Natural killer cell (primary cell): ENCODE results near the gene C2orf74. TPM values are rescaled to one million over a fixed set of nuclear protein-coding genes. Genes with fewer than 3 reads are reported as not detected.
"Not testable (repeated sequence)": the region's sequence is repeated elsewhere in the genome, so short reads cannot be mapped to it uniquely, and the experiment has no call there.

Source experiments
- ATAC-seq, 3 donors: fragments of 150-1000 bp in 2 of 3; fragments of 200-7000 bp in 1 of 3; cut with Tn5 transposase; 1 replicate in 1 of 3; 2 replicates in 2 of 3; pipeline ENCODE4 v1.10.0; 2021; ENCODE audit warnings: mild to moderate bottlenecking in 2 of 3, moderate library complexity in 2 of 3
- DNase-seq, 2 donors: peaks; one replicate each; pipeline versions ENCODE4 v3.0.0 to v3.0.0-alpha.2; 2013 to 2021; ENCODE audit warnings: mixed read lengths in 1 of 2
- H3K27ac ChIP-seq: one replicate; pipeline ENCODE4 v1.5.1; 2013; ENCODE audit warnings: mild to moderate bottlenecking, low read length
- H3K27me3 ChIP-seq: one replicate; pipeline ENCODE4 v1.6.1; 2013; ENCODE audit warnings: low read length; ENCODE audit not compliant: control insufficient read depth, insufficient read depth
- H3K36me3 ChIP-seq: one replicate; pipeline ENCODE4 v1.6.1; 2013; ENCODE audit warnings: low read length; ENCODE audit not compliant: control insufficient read depth, insufficient read depth
- H3K4me1 ChIP-seq: one replicate; pipeline ENCODE4 v1.6.1; 2013; ENCODE audit warnings: low read length; ENCODE audit not compliant: control insufficient read depth, insufficient read depth
- H3K4me3 ChIP-seq: one replicate; pipeline ENCODE4 v1.5.1; 2013; ENCODE audit warnings: low read length
- H3K9me3 ChIP-seq: one replicate; pipeline ENCODE4 v1.6.1; 2013; ENCODE audit warnings: low read length; ENCODE audit not compliant: control insufficient read depth, insufficient read depth
- H3K27ac Mint-ChIP-seq, 2 donors: one replicate each; pipeline ENCODE4 v1.8.0; 2022; ENCODE audit warnings: mild to moderate bottlenecking in 2 of 2, mixed read lengths in 2 of 2, moderate library complexity in 1 of 2
- H3K27me3 Mint-ChIP-seq, 2 donors: one replicate each; pipeline ENCODE4 v1.8.0; 2022; ENCODE audit warnings: low read depth in 2 of 2, mixed read lengths in 2 of 2
- H3K36me3 Mint-ChIP-seq: one replicate; pipeline ENCODE4 v1.8.0; 2022; ENCODE audit warnings: mixed read lengths
- H3K4me1 Mint-ChIP-seq, 2 donors: one replicate each; pipeline ENCODE4 v1.8.0; 2022; ENCODE audit warnings: mixed read lengths in 2 of 2
- H3K4me3 Mint-ChIP-seq: one replicate; pipeline ENCODE4 v1.8.0; 2022; ENCODE audit warnings: mild to moderate bottlenecking, moderate library complexity, mixed read lengths
- H3K9me3 Mint-ChIP-seq, 2 donors: one replicate each; pipeline ENCODE4 v1.8.0; 2022; ENCODE audit warnings: mixed read lengths in 2 of 2
- WGBS: methylation state at CpG from one replicate; pipeline ENCODE4 v1.1.7; 2013; ENCODE audit warnings: missing lambda C conversion rate; ENCODE audit not compliant: insufficient coverage; 5-methylcytosine and 5-hydroxymethylcytosine counted together
- intact Hi-C: fragments of 100-400 bp; cut with micrococcal nuclease; formaldehyde crosslinking; loops from one replicate; pipeline ENCODE4 v1.14.2; 2022
- total RNA-seq, 4 donors: library from RNA; stranded (reverse); fragments of 120-200 nt in 1 of 4; gene quantifications; one replicate each; pipeline versions ENCODE4 v1.2.3 to v1.2.4, GENCODE V29; 2013 to 2022
- TF ChIP-seq, protein P1 (sequence below): fragments of 200-600 bp; IDR thresholded peaks from one replicate; pipeline ENCODE4 v1.8.0; 2022; ENCODE audit warnings: antibody characterized with exemption

C2orf74 gene
- total RNA-seq, 3 donors from 2014 or later (not counting 1 experiment from before 2014, with no cell fraction given), result 5.7 to 6.1 (median 6.0) TPM

DNA sequence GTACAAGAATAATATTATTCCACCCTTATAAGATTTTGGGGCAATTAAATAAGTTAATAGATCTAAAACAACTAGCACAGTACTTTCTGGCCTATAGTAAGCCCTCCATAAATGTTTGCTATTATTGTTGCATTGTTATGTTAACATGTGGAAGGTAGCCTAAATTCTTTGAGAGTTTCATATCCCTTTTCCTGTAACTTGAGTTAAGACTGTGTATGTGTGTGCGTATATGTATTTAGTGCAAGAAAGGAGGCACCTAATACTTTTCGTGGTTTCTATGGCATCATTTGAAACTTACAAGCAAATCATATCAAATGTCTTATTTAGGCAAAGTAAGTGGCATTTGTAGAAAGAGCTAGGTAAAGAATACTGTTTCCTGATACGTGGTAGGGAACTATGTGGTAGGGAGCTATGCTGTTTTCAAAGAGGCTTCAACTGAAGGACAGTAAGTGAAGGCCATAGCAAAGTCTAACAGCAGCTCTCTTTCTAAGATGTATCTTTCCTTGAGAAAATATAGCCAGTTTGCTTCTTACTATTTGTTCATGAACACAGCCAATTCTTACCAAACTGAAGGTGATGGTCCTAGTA is 36.8 kb upstream of the C2orf74 start:
- TF ChIP-seq, protein P1, sequence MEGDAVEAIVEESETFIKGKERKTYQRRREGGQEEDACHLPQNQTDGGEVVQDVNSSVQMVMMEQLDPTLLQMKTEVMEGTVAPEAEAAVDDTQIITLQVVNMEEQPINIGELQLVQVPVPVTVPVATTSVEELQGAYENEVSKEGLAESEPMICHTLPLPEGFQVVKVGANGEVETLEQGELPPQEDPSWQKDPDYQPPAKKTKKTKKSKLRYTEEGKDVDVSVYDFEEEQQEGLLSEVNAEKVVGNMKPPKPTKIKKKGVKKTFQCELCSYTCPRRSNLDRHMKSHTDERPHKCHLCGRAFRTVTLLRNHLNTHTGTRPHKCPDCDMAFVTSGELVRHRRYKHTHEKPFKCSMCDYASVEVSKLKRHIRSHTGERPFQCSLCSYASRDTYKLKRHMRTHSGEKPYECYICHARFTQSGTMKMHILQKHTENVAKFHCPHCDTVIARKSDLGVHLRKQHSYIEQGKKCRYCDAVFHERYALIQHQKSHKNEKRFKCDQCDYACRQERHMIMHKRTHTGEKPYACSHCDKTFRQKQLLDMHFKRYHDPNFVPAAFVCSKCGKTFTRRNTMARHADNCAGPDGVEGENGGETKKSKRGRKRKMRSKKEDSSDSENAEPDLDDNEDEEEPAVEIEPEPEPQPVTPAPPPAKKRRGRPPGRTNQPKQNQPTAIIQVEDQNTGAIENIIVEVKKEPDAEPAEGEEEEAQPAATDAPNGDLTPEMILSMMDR, result no peak
- peaks cover 3% of the 10 kb centered on the region for H3K9me3 ChIP-seq
- WGBS, result 64% methylated on average over 1 of the region's 3 CpGs
- H3K4me3 Mint-ChIP-seq, result no peak overlapping the region
- no peaks in the 10 kb centered on the region for H3K4me1 Mint-ChIP-seq
- no peaks in the 10 kb centered on the region for H3K27me3 ChIP-seq
- no peaks in the 10 kb centered on the region for H3K36me3 ChIP-seq
- intact Hi-C loops, result no loop called here
- no peaks in the 10 kb centered on the region for H3K36me3 Mint-ChIP-seq
- DNase-seq, result no peak
- H3K4me1 ChIP-seq, result no peaks in the 10 kb centered on the region
- H3K9me3 Mint-ChIP-seq, result peaks cover 0 to 3% of the 10 kb centered on the region in 2 donors
- ATAC-seq, result no peak
- H3K27ac Mint-ChIP-seq, result no peak overlapping the region
- no peak overlapping the region for H3K4me3 ChIP-seq
- no peaks in the 10 kb centered on the region for H3K27me3 Mint-ChIP-seq
- no peak overlapping the region for H3K27ac ChIP-seq

DNA sequence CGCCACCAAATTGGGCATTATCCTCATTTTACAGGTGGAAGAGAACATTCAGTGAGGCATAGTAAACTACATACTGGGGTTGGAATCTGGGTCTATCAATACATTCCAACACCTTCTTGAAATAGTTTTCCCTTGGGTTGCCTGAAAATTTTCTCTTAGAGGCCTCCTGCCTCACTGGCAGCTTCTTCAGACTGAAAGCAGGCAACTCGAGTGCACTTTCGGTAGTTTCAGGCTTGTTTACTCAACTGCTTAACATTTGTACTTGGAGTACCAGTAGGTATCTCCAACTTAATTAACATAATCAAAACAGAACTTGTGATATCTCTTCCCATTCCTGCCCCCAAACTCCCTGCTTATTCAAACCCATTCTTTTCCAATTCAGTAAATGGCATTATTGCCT is 36.2 kb upstream of the C2orf74 start:
- no peaks in the 10 kb centered on the region for H3K4me1 ChIP-seq
- H3K36me3 ChIP-seq, result no peaks in the 10 kb centered on the region
- Mint-ChIP-seq H3K4me1 (no peaks in the 10 kb centered on the region), H3K9me3 (peaks cover 0 to 3% of the 10 kb centered on the region in 2 donors), H3K27ac (no peak overlapping the region), H3K4me3 (no peak overlapping the region), H3K27me3 (no peaks in the 10 kb centered on the region), H3K36me3 (no peaks in the 10 kb centered on the region)
- H3K9me3 ChIP-seq, result peaks cover 3% of the 10 kb centered on the region
- intact Hi-C loops, result no loop called here
- WGBS, result 97% methylated on average over 2 of the region's 3 CpGs
- no peak overlapping the region for H3K4me3 ChIP-seq
- DNase-seq (no peak), ATAC-seq (no peak)
- H3K27me3 ChIP-seq, result no peaks in the 10 kb centered on the region
- TF ChIP-seq, protein P1, result no peak
- no peak overlapping the region for H3K27ac ChIP-seq

DNA sequence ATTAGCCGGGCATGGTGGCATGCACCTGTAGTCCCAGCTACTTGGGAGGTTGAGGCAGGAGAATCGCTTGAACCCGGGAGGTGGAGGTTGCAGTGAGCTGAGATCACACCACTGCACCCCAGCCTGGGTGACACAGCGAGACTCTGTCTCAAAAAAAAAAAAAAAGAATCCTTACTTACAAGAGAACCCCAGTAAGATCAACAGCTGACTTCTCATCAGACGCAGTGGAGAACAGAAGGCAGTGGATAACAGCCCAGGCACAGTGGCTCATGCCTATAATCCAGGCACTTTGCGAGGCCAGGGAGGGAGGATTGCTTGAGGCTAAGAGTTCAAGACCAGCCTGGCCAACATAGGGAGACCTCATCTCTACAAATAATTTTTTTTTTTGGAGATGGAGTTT is 33.9 kb upstream of the C2orf74 start:
- DNase-seq, H3K36me3 ChIP-seq, H3K27me3 ChIP-seq, H3K9me3 Mint-ChIP-seq, H3K9me3 ChIP-seq, H3K4me1 ChIP-seq, H3K4me3 Mint-ChIP-seq, H3K27ac ChIP-seq, H3K27me3 Mint-ChIP-seq, H3K4me1 Mint-ChIP-seq, ATAC-seq, H3K27ac Mint-ChIP-seq, H3K4me3 ChIP-seq, intact Hi-C loops, H3K36me3 Mint-ChIP-seq: not testable (repeated sequence)
- WGBS, result 90% methylated on average over 5 of the region's 6 CpGs

DNA sequence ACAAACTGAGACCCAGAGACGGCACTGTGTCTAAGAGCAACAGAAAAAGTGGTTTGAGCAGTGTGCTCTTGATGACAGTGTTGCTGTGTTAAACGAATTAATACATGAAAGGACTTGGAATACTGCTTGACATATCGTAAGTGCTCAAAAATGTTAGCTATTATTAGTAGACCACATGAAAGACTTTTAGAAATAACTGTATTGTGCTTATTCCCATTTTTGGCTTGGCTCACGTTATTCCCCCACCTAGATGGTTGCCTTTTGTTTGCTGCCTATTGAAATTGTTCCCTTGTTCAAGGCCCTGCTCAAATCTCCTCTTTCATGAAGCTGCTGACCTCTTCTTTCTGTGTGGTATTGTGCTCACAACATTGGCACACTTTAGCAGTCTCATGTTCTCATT is 27.8 kb upstream of the C2orf74 start:
- Mint-ChIP-seq H3K27ac (no peak overlapping the region), H3K4me3 (no peak overlapping the region), H3K9me3 (no peaks in the 10 kb centered on the region), H3K4me1 (peaks cover 0 to 4% of the 10 kb centered on the region in 2 donors), H3K36me3 (no peaks in the 10 kb centered on the region), H3K27me3 (no peaks in the 10 kb centered on the region)
- Histone ChIP-seq H3K27ac (no peak overlapping the region), H3K4me3 (no peak overlapping the region), H3K4me1 (no peaks in the 10 kb centered on the region), H3K27me3 (no peaks in the 10 kb centered on the region), H3K9me3 (no peaks in the 10 kb centered on the region), H3K36me3 (no peaks in the 10 kb centered on the region)
- no peak for ATAC-seq
- no peak for DNase-seq
- TF ChIP-seq, protein P1, result no peak
- intact Hi-C loops, result no loop called here
- WGBS, result 88% methylated on average over 4 of the region's 4 CpGs
